Activated CD8-positive, alpha-beta memory T cell treated with anti-CD3 and anti-CD28 coated beads, Interleukin-2, amount 50 U/mL, for 4 hours (primary cell): ENCODE data around the gene DLL3.
"Not testable (repeated sequence)": the region's sequence is repeated elsewhere in the genome, so short reads cannot be mapped to it uniquely, and the experiment has no call there.

Experiments
- DNase-seq: peaks from one replicate; pipeline ENCODE4 v3.0.0-alpha.2; 2020

DLL3 gene, protein sequence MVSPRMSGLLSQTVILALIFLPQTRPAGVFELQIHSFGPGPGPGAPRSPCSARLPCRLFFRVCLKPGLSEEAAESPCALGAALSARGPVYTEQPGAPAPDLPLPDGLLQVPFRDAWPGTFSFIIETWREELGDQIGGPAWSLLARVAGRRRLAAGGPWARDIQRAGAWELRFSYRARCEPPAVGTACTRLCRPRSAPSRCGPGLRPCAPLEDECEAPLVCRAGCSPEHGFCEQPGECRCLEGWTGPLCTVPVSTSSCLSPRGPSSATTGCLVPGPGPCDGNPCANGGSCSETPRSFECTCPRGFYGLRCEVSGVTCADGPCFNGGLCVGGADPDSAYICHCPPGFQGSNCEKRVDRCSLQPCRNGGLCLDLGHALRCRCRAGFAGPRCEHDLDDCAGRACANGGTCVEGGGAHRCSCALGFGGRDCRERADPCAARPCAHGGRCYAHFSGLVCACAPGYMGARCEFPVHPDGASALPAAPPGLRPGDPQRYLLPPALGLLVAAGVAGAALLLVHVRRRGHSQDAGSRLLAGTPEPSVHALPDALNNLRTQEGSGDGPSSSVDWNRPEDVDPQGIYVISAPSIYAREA

DNA sequence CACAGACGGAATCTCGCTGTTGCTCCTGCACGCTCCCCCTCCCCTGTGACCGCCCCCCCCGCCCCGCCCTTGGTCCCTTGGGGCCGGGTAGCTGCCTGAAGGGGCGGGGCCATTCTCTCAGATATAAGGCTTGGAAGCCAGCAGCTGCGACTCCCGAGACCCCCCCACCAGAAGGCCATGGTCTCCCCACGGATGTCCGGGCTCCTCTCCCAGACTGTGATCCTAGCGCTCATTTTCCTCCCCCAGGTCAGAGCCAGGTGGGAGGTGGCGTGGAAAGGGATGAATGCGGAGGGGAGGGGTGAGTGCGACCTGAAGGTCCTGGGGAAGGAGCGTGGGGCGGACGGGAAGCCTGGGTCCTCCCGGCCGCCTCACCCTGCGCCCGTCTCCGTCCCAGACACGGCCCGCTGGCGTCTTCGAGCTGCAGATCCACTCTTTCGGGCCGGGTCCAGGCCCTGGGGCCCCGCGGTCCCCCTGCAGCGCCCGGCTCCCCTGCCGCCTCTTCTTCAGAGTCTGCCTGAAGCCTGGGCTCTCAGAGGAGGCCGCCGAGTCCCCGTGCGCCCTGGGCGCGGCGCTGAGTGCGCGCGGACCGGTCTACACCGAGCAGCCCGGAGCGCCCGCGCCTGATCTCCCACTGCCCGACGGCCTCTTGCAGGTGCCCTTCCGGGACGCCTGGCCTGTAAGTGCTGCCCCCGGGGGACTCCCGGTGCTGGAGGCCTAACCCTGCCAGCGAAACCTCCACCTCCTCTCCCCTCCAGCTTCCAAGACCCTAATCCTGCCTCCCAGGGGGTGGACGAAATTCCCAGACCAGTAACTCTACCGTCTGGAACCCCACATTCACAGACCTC lies at the start of gene DLL3:
Gene DLL3 (plus strand): TSS at position 150 of the 845 bp plus-strand sequence. CDS start 28 bp downstream, at position 178.
- no peak for DNase-seq

DNA sequence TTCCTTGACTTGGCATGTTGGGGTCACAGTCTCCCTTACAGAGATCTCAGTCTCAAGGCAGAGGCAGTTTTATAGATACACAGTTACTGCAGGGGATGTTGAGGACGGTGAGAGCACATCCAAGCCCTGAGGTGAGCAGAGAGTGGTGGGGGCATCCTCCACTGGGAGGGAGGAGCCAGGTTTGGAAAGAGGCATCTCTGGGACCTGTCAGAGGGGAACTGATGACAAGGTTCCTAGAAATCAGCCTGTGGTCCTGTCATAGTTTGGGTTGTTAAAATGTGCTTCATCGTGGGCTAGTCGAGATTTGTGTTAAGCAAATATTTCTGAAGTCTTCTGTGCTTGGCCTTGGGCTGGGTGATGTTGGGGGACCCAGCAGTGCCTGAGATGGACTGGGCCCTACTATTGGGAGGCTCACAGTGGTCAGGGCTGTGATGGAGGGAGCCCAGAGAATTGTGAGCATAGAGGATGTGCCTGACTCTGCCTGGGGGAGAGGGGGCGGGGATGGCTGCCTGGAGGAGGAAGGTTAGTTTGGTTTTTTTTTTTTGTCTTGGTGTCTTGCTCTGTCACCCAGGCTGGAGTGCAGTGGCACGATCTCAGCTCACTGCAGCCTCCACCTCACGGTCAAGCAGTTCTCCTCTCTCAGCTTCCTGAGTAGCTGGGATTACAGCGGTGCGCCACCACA lies 49.5 kb upstream of the DLL3 start:
- DNase-seq: no peak

DNA sequence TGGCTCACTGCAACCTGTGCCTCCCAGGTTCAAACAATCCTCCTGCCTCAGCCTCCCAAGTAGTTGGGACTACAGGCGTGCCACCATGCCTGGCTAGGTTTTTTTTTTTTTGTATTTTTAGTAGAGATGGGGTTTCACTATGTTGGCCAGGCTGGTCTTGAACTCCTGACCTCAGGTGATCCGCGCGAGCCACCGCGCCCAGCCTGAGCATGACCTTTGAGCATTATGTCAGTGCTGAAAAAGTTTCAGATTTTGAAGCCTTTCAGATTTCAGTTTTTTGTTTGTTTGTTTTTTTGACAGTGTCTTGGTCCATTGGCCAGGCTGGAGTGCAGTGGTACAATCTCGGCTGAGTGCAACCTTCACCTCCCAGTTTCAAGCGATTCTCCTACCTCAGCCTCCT lies 47.5 kb upstream of the DLL3 start:
- DNase-seq: not testable (repeated sequence)

DNA sequence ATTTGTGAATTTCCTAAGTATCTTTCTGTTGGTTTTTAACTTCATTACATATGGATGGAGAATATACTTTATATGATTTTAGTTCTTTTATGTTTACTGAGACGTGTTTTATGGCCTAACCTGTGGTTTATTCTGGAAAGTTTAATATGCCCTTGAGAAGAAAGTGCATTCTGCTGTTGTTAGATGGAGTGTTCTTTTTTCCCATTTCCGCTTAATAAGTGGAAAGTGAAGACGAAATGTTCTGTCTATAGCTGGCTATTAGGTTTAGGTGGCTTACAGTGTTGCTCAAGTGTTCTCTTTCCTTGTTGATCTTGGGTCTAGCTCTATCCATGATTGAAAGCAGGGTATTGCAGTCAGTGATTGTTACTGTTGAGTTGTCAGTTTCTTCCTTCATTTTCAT lies 35.3 kb upstream of the DLL3 start:
- no peak for DNase-seq

DNA sequence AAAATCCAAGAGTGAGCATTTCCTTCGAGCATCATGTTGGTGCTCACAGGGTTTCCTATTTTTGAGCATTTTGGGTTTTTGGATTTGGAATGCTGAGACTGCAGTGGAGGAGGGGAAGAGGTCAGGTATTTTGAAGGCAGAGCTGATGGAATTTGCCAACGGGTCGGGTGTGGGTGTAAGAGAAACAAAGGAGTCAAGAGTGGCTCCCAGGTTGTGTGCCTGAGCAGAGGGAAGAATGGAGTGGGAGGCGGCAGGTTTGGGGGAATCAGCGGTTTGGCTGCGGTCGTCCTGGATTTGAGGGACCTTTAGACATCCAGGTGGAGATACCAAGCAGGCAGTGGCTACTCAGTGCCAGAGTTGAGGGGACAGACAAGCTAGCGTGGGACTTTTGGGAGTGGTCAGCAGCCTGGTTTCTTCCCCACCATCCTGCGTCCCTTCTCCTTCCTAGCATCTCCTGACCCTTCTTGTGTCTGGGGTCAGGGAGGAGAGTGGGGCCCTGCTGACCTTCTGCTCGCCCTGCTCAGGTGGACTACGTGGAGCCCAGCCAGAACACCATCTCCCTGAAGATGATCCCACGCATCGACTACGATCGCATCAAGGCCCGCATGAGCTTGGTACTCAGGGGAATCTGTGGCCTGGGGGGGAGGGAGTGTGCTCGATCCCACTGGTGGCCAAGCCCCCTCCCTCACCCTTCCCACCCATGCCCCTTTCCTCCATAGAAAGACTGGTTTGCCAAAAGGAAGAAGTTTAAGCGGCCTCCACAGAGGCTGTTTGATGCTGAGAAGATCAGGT lies 32.6 kb upstream of the DLL3 start:
- no peak for DNase-seq

DNA sequence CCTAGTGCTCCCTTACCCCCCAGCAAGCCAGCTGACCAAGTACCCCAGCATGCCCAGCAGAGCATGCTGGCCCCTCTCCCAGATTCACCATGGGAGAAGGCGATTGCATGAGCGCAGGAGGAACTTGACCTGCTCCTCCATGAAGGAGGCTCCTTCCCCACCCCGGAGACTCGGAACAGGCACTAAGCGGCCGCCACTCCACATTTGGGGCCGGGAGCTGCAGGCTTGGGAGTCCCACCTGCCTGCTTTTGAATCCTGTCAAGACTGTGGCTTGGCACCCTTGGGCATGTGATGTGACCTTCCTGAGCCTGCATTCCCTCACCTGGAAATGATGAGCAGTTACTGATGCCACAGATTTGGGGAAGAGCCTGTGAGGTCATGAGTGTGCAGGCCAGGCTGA lies 30.8 kb upstream of the DLL3 start:
- no peak for DNase-seq

DNA sequence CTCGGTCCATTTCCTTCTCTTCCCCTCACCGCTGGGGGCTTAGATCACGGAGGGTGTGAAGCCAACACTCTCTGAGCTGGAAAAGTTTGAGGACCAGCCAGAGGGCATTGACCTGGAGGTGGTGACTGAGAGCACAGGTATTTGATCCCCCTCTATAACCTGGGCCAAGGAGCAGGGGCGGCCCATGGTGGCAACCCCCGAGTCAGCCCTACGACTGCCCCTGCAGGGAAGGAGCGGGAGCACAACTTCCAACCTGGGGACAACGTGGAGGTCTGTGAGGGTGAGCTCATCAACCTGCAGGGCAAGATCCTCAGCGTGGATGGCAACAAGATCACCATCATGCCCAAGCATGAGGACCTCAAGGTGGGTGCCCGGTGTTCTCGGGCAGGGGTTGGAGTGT lies 29.7 kb upstream of the DLL3 start:
- no peak for DNase-seq

DNA sequence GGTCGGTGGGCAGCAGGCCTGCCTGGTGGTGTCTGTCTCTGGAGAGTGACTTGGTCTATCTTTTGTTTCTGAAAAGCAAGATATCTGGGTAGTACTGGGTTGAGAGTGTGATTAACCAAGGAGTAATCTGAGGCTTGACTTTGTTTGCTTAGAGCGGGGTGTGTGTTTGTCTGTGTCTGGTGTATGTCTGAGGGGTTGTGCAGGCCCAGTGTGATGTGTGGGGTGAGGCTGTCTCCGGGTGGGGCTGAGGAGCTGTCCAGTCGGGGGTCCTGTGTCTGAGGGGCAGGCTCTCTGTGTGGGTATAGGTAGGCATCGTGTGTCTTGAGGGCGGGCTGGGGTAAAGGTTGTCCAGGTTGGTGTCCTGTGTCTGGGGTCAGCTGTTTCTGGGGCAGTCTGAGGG lies 29.2 kb upstream of the DLL3 start:
- no peak for DNase-seq

DNA sequence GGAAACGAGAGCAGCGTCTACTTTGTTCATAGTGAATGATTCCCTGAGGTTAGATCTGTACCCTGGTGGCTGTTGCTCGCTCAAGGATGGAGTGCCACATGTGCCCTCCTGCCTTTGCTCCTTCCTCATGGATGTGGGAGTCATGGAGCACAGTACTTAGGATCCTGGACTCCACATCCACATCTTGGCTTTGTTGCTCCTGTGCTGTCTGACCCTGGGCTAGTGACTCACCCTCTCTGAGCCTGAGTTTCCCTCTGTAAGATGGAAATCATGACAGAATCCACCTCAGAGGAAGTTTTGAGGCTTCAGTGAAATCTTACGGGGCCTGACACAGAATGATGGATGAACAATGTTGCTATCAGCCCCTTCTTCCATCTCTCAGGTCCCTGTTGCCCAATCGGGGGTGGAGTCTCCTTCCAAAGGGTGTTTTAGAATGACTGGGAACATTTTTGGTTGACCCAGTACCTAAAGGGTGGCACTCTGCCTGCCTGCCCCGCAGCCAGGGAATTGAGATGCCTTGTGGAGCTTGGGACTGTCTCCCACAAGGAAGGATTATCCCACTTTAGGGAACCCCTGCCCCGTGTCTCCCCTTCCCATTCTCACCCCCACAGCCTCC lies 27.9 kb upstream of the DLL3 start:
- no peak for DNase-seq

DNA sequence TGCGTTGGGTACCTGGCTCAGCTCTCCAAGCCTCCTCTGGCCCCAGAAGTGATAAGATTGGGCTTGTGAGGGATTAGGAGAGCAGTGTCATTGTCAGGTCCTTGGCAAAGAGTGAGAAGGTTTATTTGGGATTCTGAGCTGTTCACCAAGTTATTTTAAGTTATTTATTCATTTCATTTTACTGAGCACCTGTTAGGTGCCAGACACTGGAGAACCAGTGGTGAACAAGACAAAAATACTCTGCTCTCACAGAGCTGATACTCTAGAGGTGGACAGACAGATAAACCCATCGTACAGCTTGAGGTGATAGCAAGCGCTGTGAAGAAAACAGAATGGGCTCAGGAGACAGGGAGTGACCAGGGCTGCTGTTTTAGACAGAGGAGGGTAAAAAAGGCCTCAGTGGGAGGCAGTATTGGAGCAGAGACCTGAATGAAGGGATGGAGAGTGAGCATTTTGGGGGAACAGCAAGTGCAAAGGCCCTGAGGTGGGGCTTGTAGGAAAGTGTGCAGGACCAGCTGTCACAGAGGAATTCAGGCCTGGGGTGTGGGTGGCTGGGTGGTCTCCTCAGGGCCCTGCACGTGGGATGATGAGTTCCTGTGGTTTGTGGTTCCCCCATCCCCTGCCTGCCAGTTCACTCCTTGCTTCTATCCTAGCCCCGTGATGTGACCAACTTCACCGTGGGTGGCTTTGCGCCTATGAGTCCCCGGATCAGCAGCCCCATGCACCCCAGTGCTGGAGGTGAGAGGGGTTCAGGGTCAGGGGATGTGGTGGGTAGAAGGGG lies 26.8 kb upstream of the DLL3 start:
- no peak for DNase-seq

DNA sequence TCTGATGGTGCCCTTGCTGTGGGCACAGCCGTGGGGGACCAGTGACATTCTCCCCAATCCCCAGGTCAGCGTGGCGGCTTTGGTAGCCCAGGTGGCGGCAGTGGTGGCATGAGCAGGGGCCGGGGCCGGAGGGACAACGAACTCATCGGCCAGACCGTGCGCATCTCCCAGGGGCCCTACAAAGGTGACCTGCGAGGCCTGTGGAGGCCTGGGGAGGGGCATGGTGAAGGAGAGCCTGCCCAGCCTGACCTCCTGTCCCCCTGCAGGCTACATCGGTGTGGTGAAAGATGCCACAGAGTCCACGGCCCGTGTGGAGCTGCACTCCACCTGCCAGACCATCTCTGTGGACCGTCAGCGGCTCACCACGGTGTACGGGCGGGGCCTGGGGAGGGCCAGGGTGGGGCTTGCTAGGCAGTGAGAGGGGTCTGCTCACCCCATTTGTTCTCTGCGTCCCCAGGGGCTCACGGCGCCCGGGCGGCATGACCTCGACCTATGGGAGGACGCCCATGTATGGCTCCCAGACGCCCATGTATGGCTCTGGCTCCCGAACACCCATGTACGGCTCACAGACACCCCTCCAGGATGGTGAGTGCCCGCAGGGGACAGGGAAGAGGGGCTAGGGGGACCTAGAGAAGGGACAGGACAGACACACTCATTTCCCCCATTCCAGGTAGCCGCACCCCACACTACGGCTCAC lies 25.9 kb upstream of the DLL3 start:
- DNase-seq: no peak

DNA sequence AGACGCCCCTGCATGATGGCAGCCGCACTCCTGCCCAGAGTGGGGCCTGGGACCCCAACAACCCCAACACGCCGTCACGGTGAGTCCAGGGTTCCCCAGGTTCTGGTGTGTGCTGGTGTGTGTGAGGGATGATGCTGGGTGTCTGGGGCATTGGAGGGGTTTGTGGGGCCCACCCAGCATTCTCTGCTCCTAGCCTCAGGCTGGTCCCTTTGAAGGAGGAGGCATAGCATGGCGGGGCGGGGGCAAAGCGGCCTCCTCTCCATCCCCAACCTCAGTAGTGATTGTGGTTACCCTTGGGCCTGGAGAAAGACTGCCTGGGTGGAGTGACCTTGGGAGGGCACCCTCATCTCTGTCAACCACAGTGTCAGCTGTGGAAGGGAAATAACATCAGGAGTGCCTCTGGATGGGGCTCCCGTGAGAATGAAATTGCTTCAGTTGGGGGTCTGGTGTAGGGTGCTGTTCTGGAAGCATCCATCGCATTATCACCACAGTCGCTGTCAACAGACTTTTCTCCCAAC lies 25.2 kb upstream of the DLL3 start:
- DNase-seq: no peak

DNA sequence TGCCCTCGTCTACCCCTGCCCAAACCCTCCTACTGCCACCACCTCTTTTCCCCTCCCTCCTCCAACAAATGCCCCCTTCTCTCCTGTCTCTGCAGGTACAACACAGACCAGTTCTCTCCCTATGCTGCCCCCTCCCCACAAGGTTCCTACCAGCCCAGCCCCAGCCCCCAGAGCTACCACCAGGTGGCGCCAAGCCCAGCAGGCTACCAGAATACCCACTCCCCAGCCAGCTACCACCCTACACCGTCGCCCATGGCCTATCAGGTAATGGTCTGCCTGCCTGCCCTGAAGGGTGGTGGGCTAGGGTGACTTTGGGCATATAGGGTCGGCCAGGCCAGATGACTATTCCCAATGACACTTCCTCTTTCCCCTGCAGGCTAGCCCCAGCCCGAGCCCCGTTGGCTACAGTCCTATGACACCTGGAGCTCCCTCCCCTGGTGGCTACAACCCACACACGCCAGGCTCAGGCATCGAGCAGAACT lies 24.6 kb upstream of the DLL3 start:
- peak; percentile 76 for DNase-seq

DNA sequence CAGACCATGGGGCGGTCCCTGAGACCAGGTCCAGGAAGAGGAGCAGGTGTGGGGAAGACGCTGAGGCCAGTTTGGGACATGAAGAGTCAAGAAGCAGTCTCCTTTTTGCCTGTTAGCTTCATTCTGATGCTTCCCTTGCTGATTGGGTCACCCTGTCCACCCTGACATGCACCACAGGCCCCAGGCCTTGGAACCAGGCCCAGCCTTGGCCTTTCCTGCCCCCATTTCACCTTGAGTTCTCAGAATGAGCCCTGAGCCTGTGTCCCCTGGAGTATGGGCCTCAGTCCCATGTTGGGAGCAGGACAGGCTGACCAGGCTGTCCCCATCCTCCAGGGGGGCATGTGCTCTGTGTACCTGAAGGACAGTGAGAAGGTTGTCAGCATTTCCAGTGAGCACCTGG lies 23.0 kb upstream of the DLL3 start:
- DNase-seq: no peak

DNA sequence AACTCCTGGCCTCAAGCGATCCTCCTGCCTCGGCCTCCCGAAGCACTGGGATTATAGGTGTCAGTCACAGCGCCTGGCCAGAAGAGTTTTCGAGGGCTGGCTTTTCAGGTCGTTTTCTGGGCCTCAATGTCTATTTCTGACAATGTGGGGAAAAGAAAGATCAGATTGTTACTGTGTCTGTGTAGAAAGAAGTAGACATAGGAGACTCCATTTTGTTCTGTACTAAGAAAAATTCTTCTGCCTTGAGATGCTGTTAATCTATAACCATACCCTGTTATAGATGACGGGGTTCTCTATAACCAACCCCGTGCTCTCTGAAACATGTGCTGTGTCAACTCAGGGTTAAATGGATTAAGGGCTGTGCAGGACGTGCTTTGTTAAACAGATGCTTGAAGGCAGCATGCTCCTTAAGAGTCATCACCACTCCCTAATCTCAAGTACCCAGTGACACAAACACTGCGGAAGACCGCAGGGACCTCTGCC lies 19.4 kb upstream of the DLL3 start:
- DNase-seq: not testable (repeated sequence)

DNA sequence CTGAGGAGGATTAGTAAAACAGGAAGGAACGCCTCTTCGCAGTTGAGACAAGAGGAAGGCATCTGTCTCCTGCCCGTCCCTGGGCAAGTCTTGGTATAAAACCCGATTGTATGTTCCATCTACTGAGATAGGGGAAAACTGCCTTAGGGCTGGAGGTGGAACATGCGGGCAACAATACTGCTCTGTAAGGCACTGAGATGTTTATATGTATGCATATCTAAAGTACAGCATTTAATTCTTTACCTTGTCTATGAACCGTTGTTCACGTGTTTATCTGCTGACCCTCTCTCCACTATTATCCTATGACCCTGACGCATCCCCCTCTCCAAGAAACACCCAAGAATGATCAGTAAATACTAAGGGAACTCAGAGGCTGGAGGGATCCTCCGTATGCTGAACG lies 18.8 kb upstream of the DLL3 start:
- no peak for DNase-seq

DNA sequence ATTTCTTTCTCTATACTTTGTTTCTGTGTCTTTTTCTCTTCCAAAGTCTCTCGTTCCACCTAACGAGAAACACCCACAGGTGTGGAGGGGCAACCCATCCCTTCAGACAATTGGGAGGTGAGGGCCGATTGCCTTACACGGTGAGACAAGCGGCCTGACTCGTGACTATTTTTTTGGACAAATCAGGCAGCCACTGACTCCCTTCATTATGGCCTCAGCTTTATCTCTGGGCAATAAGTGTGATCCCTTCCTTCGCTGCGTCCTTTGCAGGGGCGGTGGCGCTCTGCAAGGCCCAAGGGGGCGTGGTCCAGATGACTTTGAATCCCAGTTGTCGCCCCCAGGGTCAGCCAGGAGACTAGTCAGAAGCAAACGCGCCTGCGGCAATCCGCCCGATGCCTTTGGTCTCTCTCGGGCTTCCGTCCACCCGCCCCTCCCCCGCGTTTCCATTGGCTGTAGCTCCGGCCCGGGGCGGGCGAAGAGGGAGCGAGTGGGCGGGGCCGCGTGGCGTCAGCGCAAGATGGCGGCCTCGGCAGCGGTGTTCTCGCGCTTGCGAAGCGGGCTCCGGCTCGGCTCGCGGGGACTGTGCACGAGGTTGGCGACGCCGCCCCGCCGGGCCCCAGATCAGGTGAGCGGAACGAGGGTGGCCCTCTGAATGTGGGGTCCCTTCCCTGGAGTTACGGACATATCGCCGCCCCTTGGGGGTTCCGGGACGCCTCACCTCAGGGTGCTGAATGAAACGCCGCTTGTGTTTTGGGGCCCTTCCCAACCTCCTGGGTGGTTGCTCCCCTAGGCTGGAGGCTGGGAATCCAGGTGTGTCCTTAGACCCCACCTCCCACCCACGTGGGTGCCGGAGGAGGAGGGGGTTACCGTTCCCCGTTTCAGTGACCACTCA lies 18.2 kb upstream of the DLL3 start, which contains the start of gene TIMM50:
Gene TIMM50 (plus strand): TSS at position 502 of the 892 bp plus-strand sequence. CDS start 16 bp downstream, at position 518.
- DNase-seq: peak; percentile 99

DNA sequence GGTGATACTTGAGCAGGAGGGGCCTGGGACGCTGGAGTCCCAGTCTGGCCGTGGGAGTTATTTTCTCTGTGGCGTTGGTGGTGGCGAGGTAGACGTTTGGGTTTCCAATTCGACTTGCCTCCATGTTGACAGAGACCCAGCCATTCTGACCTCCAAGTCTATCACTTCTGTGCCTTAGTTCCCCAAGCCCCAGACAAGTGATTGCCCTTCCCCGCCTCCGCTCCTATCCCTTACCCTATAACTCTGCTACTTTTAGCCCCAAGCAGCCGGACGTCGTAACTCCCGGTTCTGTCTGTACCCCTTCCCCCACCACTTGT lies 17.6 kb upstream of the DLL3 start:
- DNase-seq: no peak

DNA sequence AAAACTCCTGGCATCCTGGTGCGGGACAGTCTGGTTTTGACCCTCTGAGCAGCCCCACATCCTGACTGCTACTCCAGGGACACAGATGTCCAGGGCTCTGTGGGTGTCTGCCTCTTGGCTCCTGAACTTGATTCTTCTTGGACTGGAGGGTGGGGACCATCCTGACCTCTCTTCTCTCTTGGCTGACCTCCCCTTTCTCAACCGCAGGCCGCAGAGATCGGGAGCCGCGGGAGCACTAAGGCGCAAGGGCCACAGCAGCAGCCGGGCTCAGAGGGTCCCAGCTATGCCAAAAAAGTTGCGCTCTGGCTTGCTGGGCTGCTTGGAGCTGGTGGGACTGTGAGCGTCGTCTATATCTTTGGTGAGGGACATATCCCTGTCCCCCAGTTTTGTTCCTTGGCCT lies 17.1 kb upstream of the DLL3 start:
- DNase-seq: no peak
